SK-N-SH treated with all-trans-retinoic acid at 6 μM for 48 hours (cell line): ENCODE measurements around the gene POP4.

ENCODE experiments used
- BACH2 ChIP-seq: fragments of 250-450 bp; sonication (Bioruptor Pico); IDR thresholded peaks from 2 replicates; pipeline ENCODE4 v1.9.0; 2021; ENCODE audit warnings: mild to moderate bottlenecking, borderline replicate concordance
- CSDC2 ChIP-seq: fragments of 250-450 bp; sonication (Bioruptor Pico); IDR thresholded peaks from 2 replicates; pipeline ENCODE4 v1.5.0; 2020; ENCODE audit warnings: mild to moderate bottlenecking, moderate library complexity
- PATZ1 ChIP-seq: fragments of 250-450 bp; sonication (Bioruptor Pico); IDR thresholded peaks from 2 replicates; pipeline ENCODE4 v1.8.0; 2020; ENCODE audit warnings: mild to moderate bottlenecking, moderate library complexity, borderline replicate concordance
- POU6F1 ChIP-seq: fragments of 250-450 bp; sonication (Bioruptor Pico); IDR thresholded peaks from 2 replicates; pipeline ENCODE4 v1.8.0; 2021; ENCODE audit warnings: low read depth, mild to moderate bottlenecking, moderate library complexity, borderline replicate concordance
- RARB ChIP-seq: fragments of 250-450 bp; sonication (Bioruptor Pico); IDR thresholded peaks from 2 replicates; pipeline ENCODE4 v1.8.0; 2021; ENCODE audit warnings: mild to moderate bottlenecking, moderate library complexity
- SNAI2 ChIP-seq: fragments of 250-450 bp; sonication (Bioruptor Pico); IDR thresholded peaks from 2 replicates; pipeline ENCODE4 v1.5.0; 2020; ENCODE audit warnings: mild to moderate bottlenecking, moderate library complexity
- ZFP3 ChIP-seq: fragments of 250-450 bp; sonication (Bioruptor Pico); IDR thresholded peaks from 2 replicates; pipeline ENCODE4 v1.5.0; 2020; ENCODE audit warnings: mild to moderate bottlenecking, moderate library complexity
- ZNF8 ChIP-seq: fragments of 450-650 bp; formaldehyde crosslinking; IDR thresholded peaks from 2 replicates; pipeline ENCODE4 v1.5.0; 2020; ENCODE audit warnings: mild to moderate bottlenecking, moderate library complexity

GRCh38 chr19:29609636-29610035 lies 3.6 kb downstream of the POP4 start:
- TF ChIP-seq POU6F1 (CRISPR knock-in tag) (no peak), SNAI2 (CRISPR knock-in tag) (no peak), ZFP3 (CRISPR knock-in tag) (no peak), RARB (no peak), BACH2 (CRISPR knock-in tag) (no peak), CSDC2 (CRISPR knock-in tag) (no peak), PATZ1 (no peak), ZNF8 (no peak)
